Testis (tissue), 2 donors: ENCODE measurements around the gene EFCAB10.

Experiments used
- POLR2A ChIP-seq: fragments of 450-650 bp; IDR thresholded peaks from one replicate; pipeline ENCODE4 v1.6.1; 2017; ENCODE audit warnings: antibody characterized with exemption, mild to moderate bottlenecking, moderate library complexity
- TF ChIP-seq, protein P1 (sequence below), 3 experiments: fragments of 450-650 bp in 2 of 3; fragments of 200-600 bp in 1 of 3; sonication (generic) in 1 of 3; IDR thresholded peaks; one replicate each; pipeline ENCODE4 v1.5.1; 2016 to 2019; ENCODE audit warnings: antibody characterized with exemption in 3 of 3, mild to moderate bottlenecking in 2 of 3, moderate library complexity in 1 of 3

DNA sequence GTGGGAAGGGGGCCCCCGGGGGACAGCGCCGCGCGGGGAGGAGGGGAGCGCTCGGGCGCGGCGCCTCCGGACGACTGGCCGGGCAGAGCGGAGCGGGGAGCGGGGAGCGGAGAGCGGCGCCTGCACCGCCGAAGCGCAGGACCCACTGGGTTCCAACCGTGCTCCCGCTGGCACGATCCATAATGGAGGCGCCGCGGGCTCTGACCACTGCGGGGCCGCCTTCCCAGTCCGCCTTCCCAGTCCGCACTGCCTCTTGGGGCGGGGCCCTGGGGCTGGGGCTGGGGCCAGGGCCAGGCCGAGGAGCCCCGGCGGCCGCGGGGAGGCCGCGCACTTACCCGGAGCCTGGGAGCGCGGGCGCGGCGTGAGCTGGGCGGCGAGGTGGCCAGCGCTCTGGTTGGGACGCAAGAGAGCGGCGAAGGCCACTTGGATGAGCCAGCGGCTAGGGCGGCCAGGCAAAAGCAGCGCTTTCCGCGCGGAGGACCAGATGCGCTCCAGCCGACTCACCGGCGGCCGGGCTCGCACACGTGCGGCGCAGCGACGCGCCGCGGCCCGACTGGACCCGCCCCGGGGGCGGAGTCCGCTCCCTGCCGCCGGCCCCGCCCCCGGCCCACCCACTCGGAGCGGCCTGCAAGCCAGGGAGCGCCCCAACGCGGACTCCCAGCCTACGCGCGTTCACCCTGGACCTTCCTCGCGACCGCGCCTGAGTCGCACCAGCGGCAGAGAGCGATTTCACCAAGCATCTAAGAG is 59.4 kb downstream of the EFCAB10 start, which contains the start of gene PUS7:
- TF ChIP-seq, protein P1, sequence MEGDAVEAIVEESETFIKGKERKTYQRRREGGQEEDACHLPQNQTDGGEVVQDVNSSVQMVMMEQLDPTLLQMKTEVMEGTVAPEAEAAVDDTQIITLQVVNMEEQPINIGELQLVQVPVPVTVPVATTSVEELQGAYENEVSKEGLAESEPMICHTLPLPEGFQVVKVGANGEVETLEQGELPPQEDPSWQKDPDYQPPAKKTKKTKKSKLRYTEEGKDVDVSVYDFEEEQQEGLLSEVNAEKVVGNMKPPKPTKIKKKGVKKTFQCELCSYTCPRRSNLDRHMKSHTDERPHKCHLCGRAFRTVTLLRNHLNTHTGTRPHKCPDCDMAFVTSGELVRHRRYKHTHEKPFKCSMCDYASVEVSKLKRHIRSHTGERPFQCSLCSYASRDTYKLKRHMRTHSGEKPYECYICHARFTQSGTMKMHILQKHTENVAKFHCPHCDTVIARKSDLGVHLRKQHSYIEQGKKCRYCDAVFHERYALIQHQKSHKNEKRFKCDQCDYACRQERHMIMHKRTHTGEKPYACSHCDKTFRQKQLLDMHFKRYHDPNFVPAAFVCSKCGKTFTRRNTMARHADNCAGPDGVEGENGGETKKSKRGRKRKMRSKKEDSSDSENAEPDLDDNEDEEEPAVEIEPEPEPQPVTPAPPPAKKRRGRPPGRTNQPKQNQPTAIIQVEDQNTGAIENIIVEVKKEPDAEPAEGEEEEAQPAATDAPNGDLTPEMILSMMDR (IDR thresholded peaks at IDR 0.05) = no peak
- TF ChIP-seq POLR2A = no peak
